Mucosa of stomach (tissue), 1 donor: ENCODE measurements around the gene SLCO4C1.
"Not testable (repeated sequence)": the region's sequence is repeated elsewhere in the genome, so short reads cannot be mapped to it uniquely, and the experiment has no call there.

Experiments used
- H3K27me3 ChIP-seq: one replicate; pipeline ENCODE4 v1.7.0; 2013; ENCODE audit warnings: mild to moderate bottlenecking, low read length; ENCODE audit not compliant: control insufficient read depth, insufficient read depth
- H3K36me3 ChIP-seq: one replicate; pipeline ENCODE4 v1.7.0; 2013; ENCODE audit warnings: low read length; ENCODE audit not compliant: control insufficient read depth, insufficient read depth
- H3K4me1 ChIP-seq: one replicate; pipeline ENCODE4 v1.7.0; 2013; ENCODE audit warnings: mild to moderate bottlenecking, low read length; ENCODE audit not compliant: control insufficient read depth, insufficient read depth
- H3K4me3 ChIP-seq: one replicate; pipeline ENCODE4 v1.7.0; 2013; ENCODE audit warnings: low read length
- H3K9ac ChIP-seq: one replicate; pipeline ENCODE4 v1.7.0; 2013; ENCODE audit warnings: mild to moderate bottlenecking, low read length, moderate library complexity
- H3K9me3 ChIP-seq: one replicate; pipeline ENCODE4 v1.7.0; 2013; ENCODE audit warnings: mild to moderate bottlenecking, low read length, moderate library complexity; ENCODE audit not compliant: control insufficient read depth
- donor health status: Pancreatic carcinoma.

Gene SLCO4C1

GRCh38 chr5:102296178-102296817 is at the start of gene SLCO4C1:
TSS of gene SLCO4C1 (minus strand) at chr5:102296284. CDS start at chr5:102296262, 22 bp downstream.
- Histone ChIP-seq H3K9ac (peak within 1 kb of the TSS; percentile 47), H3K9me3 (no peaks in the 10 kb centered on the region), H3K27me3 (no peaks in the 10 kb centered on the region), H3K4me3 (peak within 1 kb of the TSS; percentile 10), H3K36me3 (no peaks in the 10 kb centered on the region), H3K4me1 (no peaks in the 10 kb centered on the region)

GRCh38 chr5:102341681-102342288 is 45.7 kb upstream of the SLCO4C1 start:
- no peaks in the 10 kb centered on the region for H3K4me1 ChIP-seq

GRCh38 chr5:102324714-102325113 is 28.6 kb upstream of the SLCO4C1 start:
- no peaks in the 10 kb centered on the region for H3K4me1 ChIP-seq

More at GRCh38 chr5:102341681-102342288, 45.7 kb upstream of the SLCO4C1 start:
- Histone ChIP-seq H3K9me3 (no peaks in the 10 kb centered on the region), H3K4me3 (no peak overlapping the region), H3K36me3 (no peaks in the 10 kb centered on the region), H3K27me3 (no peaks in the 10 kb centered on the region), H3K9ac (no peak overlapping the region)

GRCh38 chr5:102318801-102319200 is 22.7 kb upstream of the SLCO4C1 start:
- H3K36me3 ChIP-seq, H3K4me1 ChIP-seq, H3K4me3 ChIP-seq, H3K9ac ChIP-seq, H3K9me3 ChIP-seq, H3K27me3 ChIP-seq: not testable (repeated sequence)

More at GRCh38 chr5:102324714-102325113, 28.6 kb upstream of the SLCO4C1 start:
- Histone ChIP-seq H3K9me3 (no peaks in the 10 kb centered on the region), H3K27me3 (no peaks in the 10 kb centered on the region), H3K9ac (no peak overlapping the region), H3K4me3 (no peak overlapping the region), H3K36me3 (no peaks in the 10 kb centered on the region)

GRCh38 chr5:102314328-102314727 is 18.2 kb upstream of the SLCO4C1 start:
- Histone ChIP-seq H3K4me3 (no peak overlapping the region), H3K9ac (no peak overlapping the region), H3K9me3 (no peaks in the 10 kb centered on the region), H3K27me3 (no peaks in the 10 kb centered on the region), H3K4me1 (no peaks in the 10 kb centered on the region), H3K36me3 (no peaks in the 10 kb centered on the region)

GRCh38 chr5:102313912-102314311 is 17.8 kb upstream of the SLCO4C1 start:
- Histone ChIP-seq H3K9ac (no peak overlapping the region), H3K27me3 (no peaks in the 10 kb centered on the region), H3K9me3 (no peaks in the 10 kb centered on the region), H3K4me3 (no peak overlapping the region), H3K4me1 (no peaks in the 10 kb centered on the region), H3K36me3 (no peaks in the 10 kb centered on the region)

- Histone ChIP-seq H3K27me3 (no peaks in the 10 kb centered on the region), H3K4me1 (no peaks in the 10 kb centered on the region), H3K36me3 (no peaks in the 10 kb centered on the region), H3K4me3 (no peak overlapping the region), H3K9me3 (no peaks in the 10 kb centered on the region), H3K9ac (no peak overlapping the region)
These were observed 16.7 kb upstream of the SLCO4C1 start for GRCh38 chr5:102312586-102313370.

GRCh38 chr5:102309586-102309985 is 13.5 kb upstream of the SLCO4C1 start:
- Histone ChIP-seq H3K27me3 (no peaks in the 10 kb centered on the region), H3K9ac (no peak overlapping the region), H3K4me1 (no peaks in the 10 kb centered on the region), H3K4me3 (no peak overlapping the region), H3K36me3 (no peaks in the 10 kb centered on the region), H3K9me3 (no peaks in the 10 kb centered on the region)

GRCh38 chr5:102307232-102307631 is 11.1 kb upstream of the SLCO4C1 start:
- H3K9me3 ChIP-seq: no peaks in the 10 kb centered on the region
- no peak overlapping the region for H3K9ac ChIP-seq
- H3K4me3 ChIP-seq: no peak overlapping the region
- H3K4me1 ChIP-seq: no peaks in the 10 kb centered on the region
- H3K27me3 ChIP-seq: no peaks in the 10 kb centered on the region
- H3K36me3 ChIP-seq: no peaks in the 10 kb centered on the region

GRCh38 chr5:102306121-102306520 is 10.0 kb upstream of the SLCO4C1 start:
- Histone ChIP-seq H3K4me3 (no peak overlapping the region), H3K36me3 (no peaks in the 10 kb centered on the region), H3K27me3 (no peaks in the 10 kb centered on the region)

GRCh38 chr5:102295534-102296177 is 428 bp downstream of the SLCO4C1 start:
- Histone ChIP-seq H3K27me3 (no peaks in the 10 kb centered on the region), H3K36me3 (no peaks in the 10 kb centered on the region), H3K4me3 (peak overlapping the region; percentile 10), H3K9ac (peak overlapping the region; percentile 47), H3K4me1 (no peaks in the 10 kb centered on the region), H3K9me3 (no peaks in the 10 kb centered on the region)

More at GRCh38 chr5:102306121-102306520, 10.0 kb upstream of the SLCO4C1 start:
- Histone ChIP-seq H3K9me3 (no peaks in the 10 kb centered on the region), H3K4me1 (no peaks in the 10 kb centered on the region), H3K9ac (no peak overlapping the region)
